Mucosa of gallbladder (tissue), 1 donor: Measurements from ENCODE around the gene EP400. TPM values are rescaled to one million over a fixed set of nuclear protein-coding genes. Genes with fewer than 3 reads are reported as not detected.

Source experiments
- DNase-seq: peaks from one replicate; pipeline ENCODE4 v3.0.0-alpha.2; 2020; ENCODE audit warnings: low spot score
- total RNA-seq: library from RNA; stranded (reverse); gene quantifications from one replicate; pipeline ENCODE4 v1.2.1, GENCODE V29; 2021
- donor health status: DM: no; HTN: no; CAD: no.

The EP400 gene
- total RNA-seq, 1 donor from 2014 or later: 42.5 TPM

- DNase-seq: no peak
Observed at GRCh38 chr12:131987552-131987951, 37.8 kb downstream of the EP400 start.

- no peak for DNase-seq
Observed at GRCh38 chr12:131988054-131988796, 38.5 kb downstream of the EP400 start.

- DNase-seq: no peak
Observed at GRCh38 chr12:131989021-131989420, 39.3 kb downstream of the EP400 start.

- DNase-seq: no peak
Observed at GRCh38 chr12:131990066-131990979, 40.6 kb downstream of the EP400 start.

- DNase-seq: no peak
Observed at GRCh38 chr12:131990980-131991305, 41.2 kb downstream of the EP400 start.

- no peak for DNase-seq
Observed at GRCh38 chr12:131991816-131992430, 42.2 kb downstream of the EP400 start.

- no peak for DNase-seq
Observed at GRCh38 chr12:131994589-131994988, 44.8 kb downstream of the EP400 start.

- DNase-seq: no peak
Observed at GRCh38 chr12:132000286-132000872, 50.6 kb downstream of the EP400 start.

GRCh38 chr12:132003846-132004245, 54.1 kb downstream of the EP400 start:
- DNase-seq: no peak

- DNase-seq: no peak
Observed at GRCh38 chr12:132004946-132005345, 55.2 kb downstream of the EP400 start.

GRCh38 chr12:132006056-132006680, 56.4 kb downstream of the EP400 start:
- DNase-seq: no peak

- DNase-seq: no peak
Observed at GRCh38 chr12:132007041-132007440, 57.3 kb downstream of the EP400 start.

GRCh38 chr12:132009336-132009859, 59.7 kb downstream of the EP400 start:
- no peak for DNase-seq

- DNase-seq: no peak
Observed at GRCh38 chr12:132012919-132013568, 63.3 kb downstream of the EP400 start.

GRCh38 chr12:132014092-132014914, 64.6 kb downstream of the EP400 start:
- no peak for DNase-seq

- DNase-seq: no peak
Observed at GRCh38 chr12:132014915-132015280, 65.2 kb downstream of the EP400 start.

- DNase-seq: no peak
Observed at GRCh38 chr12:132015686-132016430, 66.1 kb downstream of the EP400 start.

- DNase-seq: no peak
Observed at GRCh38 chr12:132018193-132018916, 68.6 kb downstream of the EP400 start.

GRCh38 chr12:132019891-132020290, 70.1 kb downstream of the EP400 start:
- no peak for DNase-seq
